HG03558 (cell line): ENCODE results near the gene GRM5.

Experiments used
- ATAC-seq: cut with Tn5 transposase; IDR thresholded peaks from one replicate; pipeline ENCODE4 v1.9.1; 2021; ENCODE audit warnings: moderate number of reproducible peaks; ENCODE audit not compliant: unreplicated experiment; ENCODE audit errors: extremely low read depth

The GRM5 gene

DNA sequence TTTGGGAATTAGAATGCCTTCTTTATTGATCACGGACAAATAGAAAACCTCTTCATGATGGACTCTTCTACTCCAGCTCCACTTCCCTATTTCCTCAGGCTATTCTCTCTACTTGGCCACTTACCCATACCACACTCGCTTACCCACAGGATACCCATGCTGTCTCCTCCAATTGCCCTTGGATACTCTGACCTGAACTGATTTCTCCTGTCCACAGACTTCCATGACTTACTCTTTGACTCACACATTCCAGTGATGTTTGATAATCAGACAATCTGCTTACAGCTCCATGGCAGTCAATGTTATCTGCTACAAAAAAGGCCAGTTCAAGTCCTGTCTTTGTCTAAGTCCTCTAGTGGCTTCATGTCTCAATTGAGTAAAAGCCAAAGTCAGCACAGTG is 436.3 kb downstream of the GRM5 start:
- ATAC-seq, result no peak

DNA sequence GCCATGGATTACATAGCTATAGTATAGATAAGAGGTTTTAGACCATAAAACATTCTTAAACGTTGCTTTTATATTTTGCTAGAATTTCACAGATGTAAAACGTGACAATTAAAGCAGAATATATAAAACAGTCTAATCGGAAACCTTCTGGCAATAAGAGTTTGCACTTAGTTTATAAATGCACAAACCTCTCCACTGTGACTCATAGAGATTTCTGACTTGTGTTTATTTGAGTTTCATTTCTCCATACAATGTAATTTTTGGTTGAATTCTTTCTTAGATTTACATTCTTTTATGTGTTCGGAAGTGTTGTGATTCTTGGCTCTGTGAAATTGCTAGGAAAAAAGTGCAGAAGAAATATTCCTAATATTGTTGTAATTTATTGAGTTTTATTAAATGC is 439.6 kb downstream of the GRM5 start:
- no peak for ATAC-seq

DNA sequence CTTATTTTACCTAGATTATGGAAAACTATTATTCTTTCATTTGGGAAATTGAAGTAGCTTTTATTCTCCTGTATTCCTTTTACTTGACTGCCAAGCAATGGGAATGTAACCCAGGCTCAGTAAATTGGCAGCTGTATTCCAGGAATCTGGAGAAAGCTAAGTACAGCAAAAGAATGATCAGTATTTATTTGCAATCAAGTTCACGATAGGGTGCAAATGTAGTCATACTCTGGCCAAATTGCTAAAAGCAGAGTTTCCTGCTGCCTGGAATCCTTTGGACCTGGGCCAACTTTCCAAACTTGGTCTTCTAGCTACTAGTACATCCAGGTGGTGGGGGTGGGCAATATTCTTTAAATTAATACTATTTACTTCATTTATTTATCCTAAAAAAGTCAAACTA is 442.3 kb downstream of the GRM5 start:
- no peak for ATAC-seq

DNA sequence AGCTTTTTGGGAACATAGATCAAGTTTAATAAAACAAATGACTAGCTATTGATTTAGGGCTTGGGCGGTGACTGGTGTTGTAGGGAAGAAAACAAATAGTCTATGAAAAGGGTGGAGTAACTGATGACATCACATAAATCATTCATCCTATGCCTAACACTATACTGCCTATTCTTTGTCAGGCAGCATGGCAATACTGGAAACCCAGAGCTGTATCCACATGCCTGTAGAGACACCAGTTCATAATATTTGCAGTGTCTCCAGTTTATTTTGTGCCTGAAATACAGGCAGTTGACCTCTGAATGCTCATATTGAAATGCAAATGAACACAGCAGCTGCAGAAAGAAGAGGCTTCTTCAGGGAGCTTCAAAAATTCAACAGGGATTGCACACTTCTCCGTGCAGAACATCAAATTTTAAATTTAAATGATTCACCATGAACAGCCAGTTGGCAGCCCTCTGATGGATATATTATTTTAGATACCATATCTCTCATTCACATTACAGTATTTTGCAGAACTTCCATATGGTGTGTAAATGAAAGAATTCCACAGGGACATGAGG is 445.1 kb downstream of the GRM5 start:
- no peak for ATAC-seq

DNA sequence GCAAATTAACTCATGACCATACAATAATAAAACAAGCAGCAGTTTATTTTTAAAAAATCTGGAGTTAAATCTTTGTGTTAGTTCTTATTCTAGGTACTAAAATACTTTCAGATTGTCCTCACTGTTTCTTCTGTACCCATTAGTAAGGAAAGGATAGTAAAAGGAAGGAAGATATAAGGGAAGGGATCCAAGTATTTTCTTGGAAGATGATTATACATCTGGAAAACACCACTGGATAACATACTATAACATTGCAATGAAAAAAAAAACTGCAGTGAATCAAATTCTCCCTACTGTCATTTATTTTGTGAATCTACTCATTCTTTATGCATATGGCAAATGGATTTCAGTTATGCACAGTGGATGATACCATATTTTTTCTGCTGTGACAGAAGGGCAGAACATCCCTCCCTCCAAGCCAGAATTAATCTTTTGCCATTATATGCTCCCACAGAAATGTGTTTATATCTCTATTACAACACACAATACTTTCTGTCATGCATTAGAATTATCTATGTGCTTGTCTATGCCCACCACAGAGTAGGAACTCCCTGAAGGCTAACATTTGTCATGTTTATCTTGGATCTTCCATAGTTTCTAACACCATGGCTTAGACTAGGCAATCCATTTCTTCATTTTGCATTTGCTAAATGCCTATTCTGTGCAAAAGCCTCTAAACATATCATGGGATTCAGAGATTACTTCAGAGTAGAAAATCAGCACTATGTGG is 446.0 kb downstream of the GRM5 start:
- no peak for ATAC-seq

DNA sequence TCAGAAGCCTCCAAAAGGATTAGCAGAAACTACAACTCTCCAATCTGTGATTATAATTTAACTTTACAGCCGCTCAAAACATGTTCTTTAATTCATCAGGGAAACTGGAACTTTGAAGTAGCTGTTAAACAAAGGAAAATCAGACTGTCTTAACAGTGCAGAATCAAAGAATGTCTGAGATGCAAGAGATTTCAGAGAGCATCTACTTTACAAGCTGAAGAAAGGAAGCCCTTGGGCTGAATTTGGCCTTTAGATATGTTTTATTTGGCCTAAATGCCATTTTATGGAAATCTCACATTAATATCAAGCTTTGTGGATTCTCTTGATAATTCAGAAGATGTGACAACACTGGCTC is 446.7 kb downstream of the GRM5 start:
- ATAC-seq, result no peak

DNA sequence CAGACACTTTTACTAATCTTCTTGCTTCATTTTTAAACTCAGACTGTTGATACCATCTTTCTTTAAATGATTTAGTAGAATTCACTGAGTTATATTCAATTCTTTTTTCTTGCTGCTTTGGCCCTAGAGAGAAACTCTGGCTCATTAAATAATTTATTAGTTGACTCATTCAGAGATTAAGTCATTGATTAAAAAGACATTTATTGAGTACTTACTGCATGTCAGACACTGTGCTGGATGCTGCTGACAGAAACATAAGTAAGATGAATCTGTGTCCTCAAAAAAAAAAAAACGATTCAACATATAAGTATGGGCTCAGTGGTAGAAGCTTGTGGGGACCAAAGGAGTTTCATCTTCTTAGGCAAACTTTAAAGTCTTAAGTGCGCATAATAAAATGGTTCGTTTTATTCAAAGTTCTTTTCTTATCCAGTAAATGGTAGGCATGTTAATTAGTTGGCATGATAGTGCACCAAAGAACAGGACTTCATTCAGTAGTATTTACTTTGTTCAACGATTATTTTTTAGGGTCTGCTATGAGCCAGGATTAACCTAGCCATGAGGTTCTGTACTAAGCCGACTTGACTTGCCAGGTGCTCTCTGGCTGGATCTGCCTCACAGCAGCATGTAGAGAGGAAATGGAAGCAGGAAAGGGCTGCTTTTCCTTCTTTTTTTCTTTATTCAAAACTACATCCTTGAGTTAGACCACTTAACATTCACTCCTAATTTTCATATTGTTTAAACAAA is 447.3 kb downstream of the GRM5 start:
- no peak for ATAC-seq

DNA sequence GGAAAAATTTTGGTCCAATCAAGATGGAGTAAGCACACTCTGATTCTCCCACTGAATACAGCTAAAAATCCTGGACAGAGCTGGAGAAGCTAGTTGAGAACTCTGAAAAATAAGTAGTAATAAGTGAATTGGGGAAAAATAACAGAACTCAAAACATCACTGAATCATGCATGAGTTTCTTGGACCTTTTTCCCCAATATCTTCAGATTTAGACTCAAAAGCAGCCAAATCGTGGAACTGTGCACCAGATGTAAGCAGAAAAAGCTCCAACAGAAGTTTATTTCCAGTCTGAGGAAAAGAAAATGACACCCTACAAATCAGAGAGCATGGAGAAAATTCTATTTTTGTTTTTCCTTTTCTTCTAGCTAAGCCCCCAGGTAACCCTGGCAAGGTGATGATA is 448.6 kb downstream of the GRM5 start:
- no peak for ATAC-seq

DNA sequence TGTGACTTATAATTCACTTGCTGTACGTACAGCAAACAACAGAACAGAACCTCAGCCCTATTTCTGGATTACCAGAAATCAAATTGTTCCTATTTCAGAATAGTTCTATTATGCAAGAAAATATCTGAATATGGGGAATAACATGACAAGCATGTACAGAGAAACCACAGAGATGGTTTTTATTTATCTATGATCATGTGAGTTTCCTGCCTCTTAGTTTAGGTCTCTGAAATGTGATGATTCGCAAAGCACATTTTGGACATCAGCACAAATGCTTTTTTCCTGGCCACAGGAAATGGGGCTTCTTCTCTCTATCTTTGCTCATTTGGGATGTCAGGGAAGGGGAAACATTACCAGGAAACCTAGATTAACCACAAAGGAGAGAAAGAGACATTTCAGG is 461.5 kb downstream of the GRM5 start:
- no peak for ATAC-seq

DNA sequence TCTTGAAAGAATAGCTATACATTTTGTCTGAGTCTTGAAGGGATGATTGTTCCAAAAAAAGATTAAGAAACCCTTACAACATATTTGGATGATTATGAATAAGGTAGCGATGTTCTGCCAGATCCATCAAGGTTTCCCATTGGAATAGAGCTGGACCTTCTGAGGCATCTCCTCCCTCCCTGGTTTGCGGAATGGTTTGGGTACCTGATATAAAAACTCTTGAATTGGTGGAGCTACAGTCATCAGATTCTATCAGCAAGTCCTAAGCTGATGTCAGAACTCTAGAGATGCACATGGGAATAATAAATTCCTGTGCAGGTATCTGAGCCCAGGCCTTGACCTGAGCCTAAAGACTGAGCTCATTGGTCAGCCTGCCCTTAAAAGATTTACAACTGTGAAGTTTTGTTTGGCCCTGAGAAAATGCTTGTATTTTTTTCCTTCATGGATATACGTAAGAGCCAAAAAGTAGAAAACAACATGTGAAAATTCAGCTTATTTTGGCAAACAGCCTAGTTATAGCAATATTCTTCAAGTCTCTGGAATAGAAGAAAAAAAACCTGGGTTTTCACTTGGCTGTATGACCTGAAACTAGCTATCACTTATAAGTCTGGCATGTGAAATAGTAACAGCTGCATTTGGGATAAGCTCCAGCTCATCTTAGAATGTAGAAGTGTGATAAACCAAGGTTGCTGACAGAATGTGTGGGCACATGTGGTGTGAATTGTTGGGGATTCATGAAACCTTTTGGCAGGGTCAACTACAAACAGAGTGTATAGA is 462.5 kb downstream of the GRM5 start:
- no peak for ATAC-seq

DNA sequence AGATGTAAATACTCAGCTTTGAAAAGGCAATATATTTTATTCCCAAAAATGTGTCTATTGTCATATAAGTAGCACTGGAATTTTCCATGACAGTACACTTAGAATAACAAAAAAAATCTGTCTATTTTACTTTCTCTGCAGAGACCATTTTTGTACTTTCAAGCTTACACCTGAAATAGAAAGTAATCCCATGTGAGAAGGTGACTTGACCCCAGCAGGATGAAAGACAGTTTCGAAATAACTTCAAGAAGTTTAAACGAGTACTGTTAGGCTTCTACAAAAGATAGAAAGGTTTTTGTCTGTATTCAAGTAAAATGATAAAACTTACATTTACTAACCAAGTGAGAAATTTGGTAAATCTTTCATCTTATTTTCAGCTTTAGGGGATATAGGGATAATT is 468.4 kb downstream of the GRM5 start:
- ATAC-seq, result no peak

DNA sequence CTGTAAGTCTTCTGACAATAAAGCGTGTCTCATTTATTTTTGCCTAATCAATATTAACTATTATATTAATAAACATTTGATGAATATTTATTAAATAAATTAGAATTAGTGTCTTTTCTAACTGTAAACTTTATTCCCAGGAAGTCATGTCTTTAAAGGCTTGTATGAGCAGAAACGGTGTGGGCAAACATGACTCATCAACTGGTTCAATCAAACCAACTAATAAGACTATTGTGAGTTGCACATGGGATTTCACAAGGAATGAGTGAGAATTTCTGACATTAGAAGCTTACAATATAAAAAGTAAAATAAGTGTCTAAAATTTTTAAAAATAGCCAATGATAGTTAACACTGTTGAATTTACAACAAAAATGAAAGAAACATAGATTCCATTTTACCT is 469.0 kb downstream of the GRM5 start:
- ATAC-seq, result no peak

DNA sequence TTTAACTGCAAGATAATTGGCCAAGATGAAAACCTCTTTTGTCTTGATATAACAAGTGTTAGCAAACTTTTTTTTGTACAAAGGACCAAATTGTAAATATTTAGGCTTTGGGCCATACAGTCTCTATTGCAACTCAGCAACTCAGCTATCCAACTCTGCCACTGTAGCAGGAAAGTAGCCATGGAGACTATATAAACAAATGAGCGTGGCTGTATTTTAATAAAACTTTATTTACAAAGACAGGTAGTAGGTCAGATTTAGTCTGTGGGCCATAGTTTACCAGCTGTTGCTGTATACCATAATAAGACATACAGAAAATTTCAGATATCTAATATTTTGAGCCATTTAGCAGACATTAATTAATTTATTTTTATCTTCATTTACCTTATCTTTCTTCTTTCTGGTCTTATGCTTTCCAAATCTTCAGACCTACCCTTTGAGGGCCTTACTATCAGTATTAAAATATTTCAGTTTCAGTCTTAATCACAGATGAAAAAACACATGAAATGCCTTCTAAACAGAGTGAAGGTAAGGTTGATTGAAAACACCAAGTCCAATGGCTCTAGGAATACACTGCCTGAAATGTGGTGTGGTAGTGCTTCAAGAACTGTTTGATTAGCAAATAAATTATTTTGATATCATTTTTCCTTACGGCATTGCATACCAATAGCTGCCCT is 471.4 kb downstream of the GRM5 start:
- ATAC-seq, result no peak

DNA sequence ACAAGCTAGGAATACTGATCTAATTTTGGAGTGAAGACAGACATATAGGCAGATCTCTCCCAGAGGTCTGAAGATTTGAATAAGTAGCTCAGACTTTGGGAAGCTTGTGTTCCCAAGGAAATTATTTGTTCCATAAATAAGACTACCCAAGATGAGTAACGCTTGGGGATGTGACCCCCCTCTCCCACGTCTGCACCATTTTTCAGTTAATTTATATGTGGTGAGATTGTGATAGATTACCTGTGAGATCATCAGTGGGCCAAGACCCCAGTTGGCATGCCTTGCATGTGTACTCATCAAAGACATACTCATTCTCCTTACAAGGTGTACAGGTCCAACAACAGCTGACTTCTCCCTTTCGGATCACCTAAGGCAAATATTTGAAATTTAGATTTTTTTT is 475.4 kb downstream of the GRM5 start:
- ATAC-seq, result no peak

DNA sequence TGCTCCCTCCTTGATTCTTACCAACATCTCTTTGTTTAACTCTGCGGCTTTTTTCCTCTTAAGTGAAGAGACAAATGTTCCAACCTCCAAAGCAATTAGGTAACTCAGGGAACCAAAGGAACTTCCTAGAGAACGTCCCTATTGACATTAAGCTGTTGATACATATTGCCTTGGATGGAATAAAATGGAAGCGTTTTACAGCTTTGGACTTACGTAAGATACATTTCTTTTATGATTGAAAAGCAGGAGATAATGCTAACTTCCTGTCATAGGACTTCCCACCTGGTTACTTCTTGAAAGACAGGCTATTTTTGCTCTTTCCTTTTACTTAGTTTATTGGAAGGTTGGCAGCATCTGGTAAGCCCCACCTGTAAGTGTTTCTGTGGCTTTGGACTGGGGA is 482.5 kb downstream of the GRM5 start:
- no peak for ATAC-seq

DNA sequence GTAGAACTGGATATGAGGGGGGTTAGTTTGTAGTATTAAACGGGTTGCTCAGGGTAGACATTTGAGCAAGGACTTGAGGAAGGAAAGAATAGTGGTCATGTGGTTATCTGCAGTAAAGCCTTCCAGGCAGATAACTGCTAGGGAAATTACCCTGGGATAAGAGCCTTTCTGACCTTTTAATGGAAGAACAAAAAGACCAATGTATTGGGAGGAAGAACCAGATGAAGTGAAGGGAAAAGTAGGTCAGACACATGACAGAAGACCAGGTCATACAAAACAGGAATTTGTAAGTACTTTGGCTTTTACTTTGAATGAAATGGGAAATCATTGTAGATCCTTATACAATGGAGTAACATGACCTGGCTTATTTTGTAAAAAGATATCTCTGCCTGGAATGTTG is 486.3 kb downstream of the GRM5 start:
- no peak for ATAC-seq

DNA sequence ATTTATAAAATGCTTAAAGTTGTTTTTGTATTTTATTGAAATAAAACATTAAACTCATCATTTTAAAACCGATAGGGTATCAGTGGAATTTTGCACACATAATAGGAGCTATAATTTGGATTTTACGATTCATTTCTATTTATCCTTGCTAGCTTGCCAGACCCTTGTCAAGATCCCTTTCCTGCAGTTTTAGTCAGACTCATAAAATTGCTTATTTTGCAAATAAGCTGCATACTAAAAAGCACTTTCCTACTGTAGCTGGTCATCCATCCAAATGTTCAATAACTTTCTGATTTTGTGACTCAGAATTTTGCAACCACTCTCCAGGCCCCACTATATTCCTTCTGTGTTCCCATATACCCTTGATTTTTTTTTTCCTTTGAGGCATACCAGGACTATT is 489.0 kb downstream of the GRM5 start:
- ATAC-seq, result no peak

DNA sequence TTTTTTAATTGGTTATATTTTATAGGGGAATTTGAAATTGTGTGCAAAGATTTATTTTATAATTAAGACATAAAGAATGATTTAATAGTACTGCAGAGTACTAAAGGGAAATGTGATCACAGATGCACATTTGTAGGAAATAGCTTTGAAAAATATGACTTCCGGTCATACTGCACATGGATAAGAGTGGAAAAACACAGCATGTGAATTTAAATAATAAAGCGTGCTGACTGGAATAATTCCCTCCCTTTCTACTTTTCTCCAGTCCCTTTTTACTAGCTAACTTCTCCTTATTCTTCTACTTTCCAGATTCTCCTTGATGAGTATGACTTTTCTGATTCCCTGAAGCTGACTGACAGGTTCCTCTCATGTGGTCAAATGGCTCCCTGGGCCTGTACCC is 489.9 kb downstream of the GRM5 start:
- no peak for ATAC-seq

DNA sequence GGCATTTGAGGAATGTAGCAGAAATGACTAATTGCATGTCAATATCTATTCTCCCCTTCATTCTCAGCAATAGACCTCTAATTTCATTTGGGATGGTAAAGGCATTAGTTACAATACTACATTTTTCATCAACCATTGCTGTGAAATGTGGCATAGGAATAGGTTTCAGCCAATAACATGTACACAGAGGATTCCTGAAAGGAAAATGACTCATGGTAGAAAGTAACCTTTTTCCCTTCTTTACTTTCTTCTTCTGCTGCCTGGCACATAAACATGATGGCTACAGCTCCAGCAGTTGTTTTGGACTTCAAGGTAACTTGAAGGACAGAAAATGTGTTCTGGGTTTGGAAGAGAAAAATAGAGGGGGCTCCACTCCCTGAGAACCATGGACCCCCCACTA is 496.4 kb downstream of the GRM5 start:
- no peak for ATAC-seq

DNA sequence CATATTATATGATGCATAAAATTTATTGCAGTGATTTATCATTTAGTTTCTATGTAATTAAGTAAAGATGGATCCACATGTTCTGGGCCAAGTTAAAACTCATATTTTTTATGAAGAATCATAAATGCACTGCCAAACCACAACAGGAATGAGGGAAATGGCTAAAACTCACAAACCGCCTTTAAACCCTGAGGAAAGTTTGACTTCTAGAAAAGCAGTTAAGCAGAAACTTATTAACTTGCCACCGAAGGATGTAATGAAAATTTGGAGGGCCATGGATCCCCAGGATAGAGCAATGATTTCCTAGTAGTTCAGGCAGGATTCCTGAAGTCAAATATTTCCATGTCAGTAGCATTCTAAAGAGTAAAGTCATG is 510.0 kb downstream of the GRM5 start:
- no peak for ATAC-seq
